AG04449 (cell line): Measurements from ENCODE around the gene KCTD3.

Experiments
- CTCF ChIA-PET: fragments of 350-600 bp; formaldehyde crosslinking; extraction: SDS; loops from one replicate; lab custom pipeline; 2021; ENCODE audit warnings: antibody characterized with exemption; lab: Yijun Ruan, JAX
- POLR2A ChIA-PET: fragments of 400-600, 350-600 bp; formaldehyde crosslinking; extraction: SDS; loops from one replicate; lab custom pipeline; 2020; ENCODE audit warnings: antibody characterized with exemption, inconsistent platforms; lab: Yijun Ruan, JAX
- DNase-seq: peaks from one replicate; pipeline ENCODE4 v3.0.0-alpha.2; 2010; ENCODE audit warnings: low read depth, low spot score
- H3K4me3 ChIP-seq: 2 replicates; pipeline ENCODE4 v1.5.1; 2011; ENCODE audit warnings: low read depth, mild to moderate bottlenecking, control low read depth, low read length
- CTCF ChIP-seq: IDR thresholded peaks from one replicate; pipeline ENCODE4 v1.5.1; 2011; ENCODE audit warnings: mild to moderate bottlenecking, moderate library complexity, low read length, control low read depth, inconsistent platforms; ENCODE audit not compliant: insufficient read depth; ENCODE audit errors: missing control alignments

Gene KCTD3

GRCh38 chr1:215557992-215558626 is 9.0 kb upstream of the KCTD3 start:
- no peak overlapping the region for H3K4me3 ChIP-seq
- CTCF ChIA-PET, result interaction anchor here (0.6 to 2.2 kb wide), 3 partner anchors 15 to 921 kb away, joined by 3 to 5 read pairs (median 4); no protein-coding TSS in a partner anchor
- DNase-seq, result no peak
- no peak for TF ChIP-seq CTCF
- POLR2A ChIA-PET, result no interaction called here

GRCh38 chr1:215567491-215568298 is 591 bp downstream of the KCTD3 start:
- peak overlapping the region; percentile 74 for H3K4me3 ChIP-seq
- DNase-seq, result no peak
- ChIA-PET CTCF (interaction anchor here (1.9 to 2.2 kb wide), 2 partner anchors 27 to 39 kb away, joined by 5 to 8 read pairs; no protein-coding TSS in a partner anchor), POLR2A (interaction anchor here (0.8 kb wide), 1 partner anchor 41 kb away, joined by 3 read pairs; no protein-coding TSS in a partner anchor)
- no peak for TF ChIP-seq CTCF

- no peak for DNase-seq
- POLR2A ChIA-PET, result no interaction called here
- CTCF ChIA-PET, result interaction anchor here (2.2 kb wide), 1 partner anchor 38 kb away, joined by 8 read pairs; no protein-coding TSS in a partner anchor
- no peak for TF ChIP-seq CTCF
- peak overlapping the region; percentile 74 for H3K4me3 ChIP-seq
These were observed 1.2 kb downstream of the KCTD3 start for GRCh38 chr1:215568299-215568692.

- POLR2A ChIA-PET, result no interaction called here
- CTCF ChIA-PET, result no interaction called here
- no peak overlapping the region for H3K4me3 ChIP-seq
- no peak for TF ChIP-seq CTCF
- DNase-seq, result no peak
These were observed 3.1 kb downstream of the KCTD3 start for GRCh38 chr1:215569986-215570824.

- CTCF ChIA-PET, result no interaction called here
- POLR2A ChIA-PET, result no interaction called here
These were observed 14.8 kb downstream of the KCTD3 start for GRCh38 chr1:215581896-215582295.

More at GRCh38 chr1:215581896-215582295, 14.8 kb downstream of the KCTD3 start:
- TF ChIP-seq CTCF, result no peak
- DNase-seq, result no peak
- H3K4me3 ChIP-seq, result no peak overlapping the region
